ENCODE results near the gene MYLIP. TPM values are rescaled to one million over a fixed set of nuclear protein-coding genes. Genes with fewer than 3 reads are reported as not detected.

The MYLIP gene
- total RNA-seq, 4 donors from 2014 or later: 49.9 to 131 (median 79.3) TPM

DNA sequence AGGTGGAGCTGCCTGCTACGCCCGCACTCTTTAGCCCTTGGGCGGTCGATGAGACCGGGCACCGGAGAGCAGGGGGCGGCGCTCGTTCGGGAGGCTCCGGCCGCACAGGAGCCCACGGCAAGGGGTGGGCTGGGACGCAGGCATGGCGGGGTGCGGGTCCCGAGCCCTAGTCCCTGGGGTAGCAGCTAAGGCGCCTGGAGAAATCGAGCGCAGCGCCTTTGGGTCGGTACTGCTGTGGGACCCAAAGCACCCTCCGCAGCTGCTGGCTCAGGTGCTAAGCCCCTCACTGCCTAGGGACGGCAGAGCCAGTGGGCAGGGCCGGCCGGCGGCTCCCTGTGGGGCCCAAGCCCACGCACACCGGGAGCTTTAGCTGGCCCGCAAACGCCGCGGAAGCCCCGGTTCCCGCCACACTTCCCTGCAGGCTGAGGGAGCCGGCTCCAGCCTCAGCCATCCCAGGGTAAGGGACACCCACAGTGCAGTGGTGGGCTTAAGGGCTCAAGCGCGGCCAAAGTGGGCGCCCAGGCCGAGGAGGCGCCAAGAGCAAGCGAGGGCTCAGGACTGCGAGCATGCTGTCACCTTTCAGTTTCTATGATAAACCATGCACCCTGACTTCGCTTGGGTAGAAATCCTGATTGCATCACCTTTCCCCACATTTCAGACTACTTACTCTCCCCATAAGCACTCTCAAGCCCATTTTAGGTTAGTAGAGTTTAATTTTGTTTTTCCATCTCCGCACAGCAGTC lies 52.0 kb downstream of the MYLIP start:
- Histone ChIP-seq H3K4me3 (no peak overlapping the region), H3K27ac (no peak overlapping the region), H3K9me3 (no peaks in the 10 kb centered on the region), H3K4me1 (peaks cover 0 to 10% (median 0%) of the 10 kb centered on the region in 3 donors), H3K36me3 (no peaks in the 10 kb centered on the region), H3K27me3 (no peaks in the 10 kb centered on the region)
- WGBS, 2 donors (ENCODE audit: low coverage in 1 of 2): 88% methylated on average over 11 of the region's 45 CpGs; no CpG with 5 or more reads in 1 of the 2 donors
- TF ChIP-seq POLR2AphosphoS5 (IDR thresholded peaks at IDR 0.05): peak; percentile 40
- TF ChIP-seq, protein P1, sequence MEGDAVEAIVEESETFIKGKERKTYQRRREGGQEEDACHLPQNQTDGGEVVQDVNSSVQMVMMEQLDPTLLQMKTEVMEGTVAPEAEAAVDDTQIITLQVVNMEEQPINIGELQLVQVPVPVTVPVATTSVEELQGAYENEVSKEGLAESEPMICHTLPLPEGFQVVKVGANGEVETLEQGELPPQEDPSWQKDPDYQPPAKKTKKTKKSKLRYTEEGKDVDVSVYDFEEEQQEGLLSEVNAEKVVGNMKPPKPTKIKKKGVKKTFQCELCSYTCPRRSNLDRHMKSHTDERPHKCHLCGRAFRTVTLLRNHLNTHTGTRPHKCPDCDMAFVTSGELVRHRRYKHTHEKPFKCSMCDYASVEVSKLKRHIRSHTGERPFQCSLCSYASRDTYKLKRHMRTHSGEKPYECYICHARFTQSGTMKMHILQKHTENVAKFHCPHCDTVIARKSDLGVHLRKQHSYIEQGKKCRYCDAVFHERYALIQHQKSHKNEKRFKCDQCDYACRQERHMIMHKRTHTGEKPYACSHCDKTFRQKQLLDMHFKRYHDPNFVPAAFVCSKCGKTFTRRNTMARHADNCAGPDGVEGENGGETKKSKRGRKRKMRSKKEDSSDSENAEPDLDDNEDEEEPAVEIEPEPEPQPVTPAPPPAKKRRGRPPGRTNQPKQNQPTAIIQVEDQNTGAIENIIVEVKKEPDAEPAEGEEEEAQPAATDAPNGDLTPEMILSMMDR (IDR thresholded peaks at IDR 0.05): no peak
- no peak for ATAC-seq

DNA sequence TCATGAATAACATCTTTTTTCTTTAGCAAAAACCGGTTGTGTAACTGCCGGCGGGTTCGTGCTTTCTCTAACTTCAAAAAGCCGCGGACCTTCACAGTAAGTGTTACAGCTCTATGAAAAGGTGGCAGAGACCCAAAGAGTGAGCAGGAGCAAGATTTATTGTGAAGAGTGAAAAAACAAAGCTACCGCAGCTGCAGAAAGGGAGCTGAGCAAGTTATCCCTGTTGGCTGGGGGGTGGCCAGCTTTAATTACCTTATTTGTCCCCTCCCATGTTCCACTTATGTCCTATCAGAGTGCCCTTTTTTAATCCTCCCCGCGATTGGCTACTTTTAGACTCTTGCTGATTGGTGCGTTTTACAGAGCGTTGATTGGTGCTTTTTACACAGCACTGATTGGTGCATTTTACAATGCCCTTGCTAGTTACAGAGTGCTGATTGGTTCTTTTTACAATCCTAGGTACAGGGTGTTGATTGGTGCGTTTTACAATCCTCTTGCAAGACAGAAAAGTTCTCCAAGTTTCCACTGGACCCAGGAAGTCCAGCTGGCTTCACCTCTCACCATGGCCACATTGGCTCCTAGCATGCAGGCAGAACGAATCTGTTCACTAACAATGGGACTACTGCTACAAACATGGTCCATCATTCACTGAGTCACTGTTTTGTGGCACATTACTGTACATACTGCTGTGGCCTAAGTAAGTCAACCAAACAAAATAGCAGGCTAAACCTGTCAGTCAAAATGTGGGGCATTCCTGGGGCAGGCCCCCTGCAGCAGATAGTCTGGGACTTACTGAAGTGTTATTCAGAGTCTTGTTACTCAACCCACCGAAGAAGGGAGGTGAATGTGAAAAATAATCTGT lies 52.8 kb downstream of the MYLIP start:
- H3K4me1 ChIP-seq: peaks cover 0 to 10% (median 0%) of the 10 kb centered on the region in 3 donors
- WGBS, 2 donors (ENCODE audit: low coverage in 1 of 2): 85 to 88% methylated on average over 6 to 13 of the region's 14 CpGs
- TF ChIP-seq, protein P1 (IDR thresholded peaks at IDR 0.05): no peak
- no peak for TF ChIP-seq POLR2AphosphoS5 (IDR thresholded peaks at IDR 0.05)
- no peak for TF ChIP-seq POLR2A (IDR thresholded peaks at IDR 0.05)
- TF ChIP-seq EP300 (IDR thresholded peaks at IDR 0.05): no peak
- no peaks in the 10 kb centered on the region for H3K36me3 ChIP-seq
- H3K9me3 ChIP-seq: no peaks in the 10 kb centered on the region
- no peak overlapping the region for H3K27ac ChIP-seq
- ATAC-seq: no peak
- H3K4me3 ChIP-seq: no peak overlapping the region
- H3K27me3 ChIP-seq: no peaks in the 10 kb centered on the region

- H3K9me3 ChIP-seq: no peaks in the 10 kb centered on the region
- no peak for TF ChIP-seq EP300 (IDR thresholded peaks at IDR 0.05)
- TF ChIP-seq, protein P1 (IDR thresholded peaks at IDR 0.05): peak; percentile 65 to 81 (median 76)
- TF ChIP-seq POLR2AphosphoS5 (IDR thresholded peaks at IDR 0.05): no peak
- no peak for TF ChIP-seq POLR2A (IDR thresholded peaks at IDR 0.05)
- peaks cover 0 to 16% (median 0%) of the 10 kb centered on the region in 3 donors for H3K4me1 ChIP-seq
- peak; percentile 32 for ATAC-seq
- no peak overlapping the region for H3K4me3 ChIP-seq
- H3K27ac ChIP-seq: peak overlapping the region in 2 of 4 donors; percentile 28 to 32
- no peaks in the 10 kb centered on the region for H3K36me3 ChIP-seq
- 10 to 12% methylated on average over 4 of the region's 4 CpGs for WGBS, 2 donors (ENCODE audit: low coverage in 1 of 2)
- no peaks in the 10 kb centered on the region for H3K27me3 ChIP-seq
Observed at GRCh38 chr6:16183187-16183664, 54.3 kb downstream of the MYLIP start.

DNA sequence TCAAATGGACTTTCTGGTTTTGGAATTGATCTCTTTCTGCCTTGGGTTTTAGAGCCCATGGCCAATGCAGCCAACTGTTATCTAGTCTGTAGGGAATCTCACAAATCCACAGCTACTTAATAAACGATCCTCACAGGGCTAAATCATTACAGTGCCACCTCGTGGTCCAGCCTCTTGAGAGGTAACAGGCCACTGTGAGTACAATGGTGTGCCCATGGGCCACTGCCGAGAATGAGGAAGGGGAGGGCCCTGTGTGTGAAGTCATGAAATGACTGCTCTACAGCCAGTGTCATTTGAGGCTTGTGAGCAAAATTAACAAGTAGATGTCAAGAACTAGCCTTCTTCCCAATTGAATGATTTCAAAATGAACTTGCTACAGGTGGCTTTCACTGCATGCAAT lies 55.2 kb downstream of the MYLIP start:
- Histone ChIP-seq H3K36me3 (no peaks in the 10 kb centered on the region), H3K9me3 (no peaks in the 10 kb centered on the region), H3K27ac (no peak overlapping the region), H3K27me3 (no peaks in the 10 kb centered on the region), H3K4me1 (peaks cover 0 to 22% (median 0%) of the 10 kb centered on the region in 3 donors), H3K4me3 (no peak overlapping the region)
- ATAC-seq: no peak
- TF ChIP-seq, protein P1 (IDR thresholded peaks at IDR 0.05): peak in 1 of 4 experiments; percentile 37
- TF ChIP-seq EP300 (IDR thresholded peaks at IDR 0.05): no peak
- 10 to 68% methylated on average over 2 to 3 of the region's 3 CpGs for WGBS, 2 donors (ENCODE audit: low coverage in 1 of 2)

Measured in gastroesophageal sphincter (tissue), 4 donors.